Measurements from ENCODE around the gene SLC38A11.
A peak's percentile ranks its signal among the peaks of the same experiment; 100 is the strongest.

SLC38A11 gene

GRCh38 chr2:164969909-164970690, 14.8 kb upstream of the SLC38A11 start:
- no peak for DNase-seq

- DNase-seq: no peak
Observed at GRCh38 chr2:164967781-164968228, 12.5 kb upstream of the SLC38A11 start.

GRCh38 chr2:164967361-164967760, 12.0 kb upstream of the SLC38A11 start:
- DNase-seq: no peak

GRCh38 chr2:164964700-164965099, 9.4 kb upstream of the SLC38A11 start:
- DNase-seq: no peak

- DNase-seq: no peak
Observed at GRCh38 chr2:164960159-164960558, 4.8 kb upstream of the SLC38A11 start.

- no peak for DNase-seq
Observed at GRCh38 chr2:164954186-164954585, 1.1 kb downstream of the SLC38A11 start.

- no peak for DNase-seq
Observed at GRCh38 chr2:164953279-164953678, 2.0 kb downstream of the SLC38A11 start.

GRCh38 chr2:164952057-164952702, 3.1 kb downstream of the SLC38A11 start:
- DNase-seq: no peak

- DNase-seq: no peak
Observed at GRCh38 chr2:164948540-164948939, 6.8 kb downstream of the SLC38A11 start.

- DNase-seq: no peak
Observed at GRCh38 chr2:164947281-164947680, 8.0 kb downstream of the SLC38A11 start.

GRCh38 chr2:164943289-164943688, 12.0 kb downstream of the SLC38A11 start:
- DNase-seq: no peak

GRCh38 chr2:164937864-164938401, 17.4 kb downstream of the SLC38A11 start:
- DNase-seq: no peak

- no peak for DNase-seq
Observed at GRCh38 chr2:164935118-164936101, 19.9 kb downstream of the SLC38A11 start.

GRCh38 chr2:164934401-164935117, 20.8 kb downstream of the SLC38A11 start:
- DNase-seq: no peak

GRCh38 chr2:164933671-164934189, 21.6 kb downstream of the SLC38A11 start:
- no peak for DNase-seq

GRCh38 chr2:164932377-164932776, 22.9 kb downstream of the SLC38A11 start:
- no peak for DNase-seq

- DNase-seq: no peak
Observed at GRCh38 chr2:164928101-164928673, 27.1 kb downstream of the SLC38A11 start.

- peak in 1 of 5 donors; percentile 72 for DNase-seq
Observed at GRCh38 chr2:164922134-164922533, 33.2 kb downstream of the SLC38A11 start.

GRCh38 chr2:164920430-164920829, 34.9 kb downstream of the SLC38A11 start:
- peak in 1 of 5 donors; percentile 48 for DNase-seq

- no peak for DNase-seq
Observed at GRCh38 chr2:164917296-164917903, 37.9 kb downstream of the SLC38A11 start.

- no peak for DNase-seq
Observed at GRCh38 chr2:164915566-164915965, 39.8 kb downstream of the SLC38A11 start.
